TTC549 (cell line): ENCODE data around the gene CACNG7.
"Not testable (repeated sequence)": the region's sequence is repeated elsewhere in the genome, so short reads cannot be mapped to it uniquely, and the experiment has no call there.

Experiments
- FAIRE-seq: peaks from 2 replicates; lab custom pipeline; 2012; peaks lifted over from hg19 to GRCh38; lab: Jason Lieb, UNC

Gene CACNG7

DNA sequence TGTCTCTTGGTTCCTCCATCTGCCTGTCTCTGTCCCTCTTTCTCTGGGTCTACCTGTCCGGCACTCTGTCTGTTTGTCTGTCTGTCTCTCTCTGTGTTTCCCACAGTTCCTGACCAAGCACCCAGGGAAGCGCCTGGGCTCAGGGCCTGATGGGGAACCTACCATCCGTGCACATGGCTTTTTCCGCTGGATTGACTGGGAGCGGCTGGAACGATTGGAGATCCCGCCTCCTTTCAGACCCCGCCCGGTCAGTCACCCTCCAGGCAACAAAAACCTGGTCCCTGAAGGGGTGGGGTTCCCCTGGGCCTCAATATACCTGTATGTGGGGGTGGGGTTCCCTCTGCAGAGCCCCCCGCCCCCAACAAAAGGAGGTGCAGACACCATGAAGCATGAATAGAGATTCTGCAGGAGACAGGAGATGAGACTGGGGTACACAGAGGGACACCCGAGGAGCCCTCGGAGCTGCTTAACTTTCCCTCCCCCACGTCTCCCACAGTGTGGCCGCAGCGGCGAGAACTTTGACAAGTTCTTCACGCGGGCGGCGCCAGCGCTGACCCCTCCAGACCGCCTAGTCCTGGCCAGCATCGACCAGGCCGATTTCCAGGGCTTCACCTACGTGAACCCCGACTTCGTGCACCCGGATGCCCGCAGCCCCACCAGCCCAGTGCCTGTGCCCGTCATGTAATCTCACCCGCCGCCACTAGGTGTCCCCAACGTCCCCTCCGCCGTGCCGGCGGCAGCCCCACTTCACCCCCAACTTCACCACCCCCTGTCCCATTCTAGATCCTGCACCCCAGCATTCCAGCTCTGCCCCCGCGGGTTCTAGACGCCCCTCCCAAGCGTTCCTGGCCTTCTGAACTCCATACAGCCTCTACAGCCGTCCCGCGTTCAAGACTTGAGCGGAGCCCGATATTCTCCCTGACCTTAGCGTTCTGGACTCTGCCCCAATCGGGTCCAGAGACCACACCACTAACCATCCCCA, 2.6 kb upstream of the CACNG7 start:
- FAIRE-seq = no peak

DNA sequence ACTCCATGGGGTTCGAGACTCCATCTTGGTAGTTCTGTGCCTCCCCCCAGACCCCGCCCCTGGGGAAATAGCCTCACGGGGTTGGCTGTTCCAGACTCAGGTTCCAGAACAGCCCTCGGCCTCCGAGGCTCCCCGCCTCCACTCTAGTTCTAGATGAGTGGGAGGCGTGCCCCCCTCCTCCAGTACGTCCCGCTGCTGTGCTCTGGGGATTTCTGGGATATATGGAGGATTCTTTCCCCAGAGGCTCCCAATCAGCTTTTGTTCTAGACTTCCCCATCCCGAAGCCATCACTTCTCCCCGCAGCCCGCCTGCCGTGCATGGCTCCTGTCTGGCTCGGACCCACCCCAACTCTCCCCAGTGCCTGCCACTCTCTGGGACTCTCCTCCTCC, 1.9 kb upstream of the CACNG7 start:
- FAIRE-seq = no peak

DNA sequence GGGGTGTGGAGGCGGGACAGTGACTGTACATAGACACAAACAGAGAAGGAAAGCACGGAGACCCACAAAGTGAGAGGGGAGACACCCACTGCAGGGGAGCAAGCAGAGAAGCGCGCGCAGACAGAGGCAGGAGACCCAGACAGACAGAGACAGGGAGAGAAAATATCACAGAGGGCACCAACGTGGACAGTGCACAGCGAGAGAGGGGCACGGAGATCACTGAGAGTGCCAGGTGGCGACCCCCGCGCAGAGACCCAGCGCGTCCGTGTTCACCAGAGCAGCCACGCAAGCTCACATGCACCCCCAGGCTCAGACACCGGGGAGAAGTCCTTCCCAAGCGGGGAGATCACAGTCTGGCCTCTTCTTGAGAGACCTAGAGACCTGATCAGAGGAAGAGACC, 1.4 kb upstream of the CACNG7 start:
- no peak for FAIRE-seq

DNA sequence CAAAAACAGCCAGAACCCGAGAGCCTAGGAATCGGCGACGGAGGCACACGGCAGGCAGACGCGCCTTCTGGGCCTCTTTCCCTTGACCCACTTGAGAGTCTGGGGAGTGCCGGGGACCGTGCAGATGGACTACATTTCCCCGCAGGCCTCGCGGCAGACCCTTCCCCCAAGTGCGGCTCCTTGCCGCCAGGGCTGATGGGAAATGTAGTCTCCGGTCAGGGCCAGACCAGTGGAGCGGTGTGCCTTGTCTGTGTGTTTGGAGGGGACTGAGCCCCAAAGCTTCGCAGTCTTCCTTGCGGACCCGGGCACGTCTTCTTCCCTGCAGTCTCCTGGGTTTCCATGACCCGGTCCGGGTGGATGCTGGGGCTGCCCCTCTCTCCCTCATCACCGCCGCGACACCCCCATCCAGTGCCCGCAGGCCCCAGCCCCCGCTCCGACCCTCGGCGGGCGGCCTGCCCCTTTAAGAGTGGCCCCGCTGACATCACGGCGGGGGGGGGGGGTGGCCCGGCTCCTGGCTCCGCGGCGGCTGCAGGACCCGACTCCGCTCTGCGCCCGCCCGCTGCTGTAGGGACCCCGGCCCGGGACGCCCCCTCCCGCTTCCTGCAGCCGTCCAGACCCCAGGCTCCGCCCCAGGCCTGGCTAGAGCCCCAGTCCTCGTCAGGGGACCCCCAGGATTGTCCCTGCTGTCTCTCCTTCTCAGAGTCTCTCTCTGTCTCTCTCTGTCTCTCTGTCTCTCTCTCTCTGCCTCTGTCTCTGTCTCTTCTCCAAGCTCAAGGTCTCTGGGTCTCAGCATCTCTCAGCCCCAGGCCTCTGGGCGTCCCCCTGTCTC, 758 bp upstream of the CACNG7 start:
- no peak for FAIRE-seq

DNA sequence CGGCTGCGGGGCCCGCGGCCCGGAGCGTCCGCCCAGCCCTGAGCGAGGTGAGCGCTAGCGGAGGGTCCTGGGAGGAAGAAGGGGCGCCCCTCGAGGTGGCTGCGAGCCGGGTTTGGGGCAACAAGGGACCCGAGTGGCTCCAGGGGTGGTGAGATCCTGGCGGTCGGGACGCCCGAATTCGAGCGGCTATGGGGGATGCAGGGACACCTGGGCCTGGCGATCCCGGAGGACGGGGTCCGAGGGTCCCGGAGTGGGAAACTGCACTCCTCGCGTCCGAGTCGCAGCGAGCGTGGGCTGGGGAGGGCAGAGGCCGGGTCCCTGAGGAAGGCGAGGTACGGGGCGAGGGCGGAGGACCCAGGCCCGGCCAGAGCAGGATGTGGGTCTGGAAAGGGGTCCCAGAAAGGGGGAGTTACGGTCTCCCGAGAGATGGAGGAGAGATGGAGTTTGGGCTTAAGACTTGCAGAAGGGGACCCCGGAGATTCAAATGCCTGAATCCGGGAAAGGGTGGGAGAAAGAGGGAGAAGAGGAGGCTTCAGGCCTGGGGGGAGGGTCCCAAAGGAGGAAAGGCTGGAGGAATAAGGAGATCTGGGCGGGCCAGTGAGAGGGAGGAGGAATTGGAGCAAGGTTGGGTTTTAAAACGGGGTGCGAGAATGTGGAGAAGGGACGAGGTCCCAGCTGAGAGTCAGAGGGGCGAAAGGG, 542 bp downstream of the CACNG7 start:
- FAIRE-seq = no peak

DNA sequence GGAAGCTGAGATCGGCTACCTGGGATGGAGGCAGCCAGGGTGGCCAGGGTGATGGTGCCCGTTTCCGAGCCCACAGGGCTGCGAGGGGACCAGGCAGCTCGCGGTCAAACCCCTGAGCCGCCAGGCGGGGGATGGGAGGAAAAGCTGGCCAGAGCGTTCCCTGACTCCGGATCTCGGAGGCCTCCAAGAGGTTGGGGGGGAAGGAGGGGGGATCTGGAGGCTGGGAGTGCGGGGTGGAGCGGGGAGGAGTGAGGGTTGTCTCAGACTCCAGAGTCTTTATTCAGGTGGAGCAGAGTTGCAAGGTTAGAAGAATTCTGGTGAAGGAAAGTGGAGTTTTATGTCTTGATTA, 1.1 kb downstream of the CACNG7 start:
- no peak for FAIRE-seq

DNA sequence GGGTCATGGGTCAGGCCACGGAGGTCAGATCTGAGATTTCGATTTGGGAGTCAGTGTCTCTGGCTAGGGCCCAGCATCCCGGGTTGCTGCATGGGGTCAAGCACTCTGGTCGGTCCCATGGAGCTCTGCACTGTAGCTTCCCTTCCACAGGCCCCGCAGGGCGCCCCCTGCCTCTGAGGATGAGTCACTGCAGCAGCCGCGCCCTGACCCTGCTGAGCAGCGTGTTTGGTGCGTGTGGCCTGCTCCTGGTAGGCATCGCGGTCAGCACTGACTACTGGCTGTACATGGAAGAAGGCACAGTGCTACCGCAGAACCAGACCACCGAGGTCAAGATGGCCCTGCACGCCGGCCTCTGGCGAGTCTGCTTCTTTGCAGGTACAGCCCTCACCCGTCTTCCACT, 3.6 kb downstream of the CACNG7 start:
- FAIRE-seq = no peak

DNA sequence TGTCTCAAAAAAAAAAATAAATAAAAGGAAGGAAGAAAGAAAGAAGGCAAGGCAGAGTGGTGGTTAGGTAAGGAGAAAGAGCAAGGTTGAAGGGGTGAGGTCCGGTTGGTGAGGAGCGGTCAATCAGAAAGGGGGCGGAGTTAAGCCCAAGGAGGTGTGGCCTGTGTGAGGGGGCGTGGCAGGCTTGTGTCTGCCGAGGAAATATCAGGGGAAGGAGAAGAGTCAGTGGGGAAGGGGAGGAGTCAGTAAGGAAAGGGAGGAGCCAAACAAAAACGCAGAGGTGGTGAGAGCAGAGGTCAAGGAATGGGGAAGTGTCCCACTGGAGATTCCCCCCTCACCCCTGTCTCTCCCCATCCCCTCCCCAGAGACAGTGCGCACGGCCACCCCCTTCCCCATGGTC, 5.9 kb downstream of the CACNG7 start:
- FAIRE-seq = no peak

DNA sequence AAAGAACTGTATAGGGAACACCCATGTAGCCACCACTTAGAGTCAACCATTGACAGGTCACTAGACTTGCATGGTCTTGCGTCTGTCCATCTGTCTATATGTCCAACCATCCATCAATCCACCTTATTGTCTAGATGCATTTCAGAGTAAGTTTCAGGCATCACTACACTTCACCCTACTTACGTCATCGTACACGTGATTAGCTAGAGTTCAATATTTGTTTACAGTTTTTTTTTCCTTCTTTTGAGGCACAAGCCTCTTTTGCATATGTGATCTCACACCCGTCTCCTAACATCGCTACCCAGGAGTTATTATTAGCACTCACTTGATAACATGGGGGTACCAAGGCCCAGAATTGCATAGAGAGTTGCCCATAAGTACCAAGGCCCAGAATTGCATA, 6.9 kb downstream of the CACNG7 start:
- no peak for FAIRE-seq

DNA sequence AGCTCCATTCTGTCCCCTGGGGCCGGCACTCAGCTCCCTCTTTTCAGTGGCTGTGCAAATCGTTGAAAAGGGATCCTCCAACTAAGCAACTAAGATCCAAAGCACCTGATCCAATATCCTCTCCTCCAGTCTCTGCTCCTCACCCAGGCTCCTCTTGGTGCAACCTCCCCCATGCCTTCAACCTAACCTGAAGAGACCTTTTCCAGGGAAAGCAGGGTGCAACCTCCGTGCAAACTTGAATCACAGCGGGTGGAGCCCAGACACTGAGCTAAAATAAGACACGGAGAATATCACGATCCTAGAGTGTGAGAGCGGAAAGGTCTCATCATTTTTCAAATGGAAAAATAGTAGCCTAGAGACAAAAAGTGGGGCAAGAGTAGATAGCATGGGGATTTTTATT, 8.3 kb downstream of the CACNG7 start:
- FAIRE-seq = no peak

DNA sequence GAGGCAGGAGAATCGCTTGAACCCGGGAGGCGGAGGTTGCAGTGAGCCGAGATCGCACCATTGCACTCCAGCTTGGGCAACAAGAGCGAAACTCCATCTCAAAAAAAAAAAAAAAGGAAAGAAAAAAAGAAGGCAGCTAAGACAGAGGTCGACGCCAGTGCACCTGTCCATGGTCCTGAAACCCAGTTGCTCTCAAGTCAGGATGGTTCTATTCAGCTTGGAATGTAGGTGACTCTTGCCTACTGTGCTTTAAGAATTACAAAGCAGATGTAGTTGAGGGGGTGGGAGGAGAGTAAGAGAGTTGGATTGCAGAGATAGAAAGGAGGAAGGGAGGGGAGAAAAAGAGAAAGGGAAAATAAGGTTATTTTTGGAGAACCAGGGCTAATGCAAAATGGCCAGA, 18.7 kb downstream of the CACNG7 start:
- no peak for FAIRE-seq

DNA sequence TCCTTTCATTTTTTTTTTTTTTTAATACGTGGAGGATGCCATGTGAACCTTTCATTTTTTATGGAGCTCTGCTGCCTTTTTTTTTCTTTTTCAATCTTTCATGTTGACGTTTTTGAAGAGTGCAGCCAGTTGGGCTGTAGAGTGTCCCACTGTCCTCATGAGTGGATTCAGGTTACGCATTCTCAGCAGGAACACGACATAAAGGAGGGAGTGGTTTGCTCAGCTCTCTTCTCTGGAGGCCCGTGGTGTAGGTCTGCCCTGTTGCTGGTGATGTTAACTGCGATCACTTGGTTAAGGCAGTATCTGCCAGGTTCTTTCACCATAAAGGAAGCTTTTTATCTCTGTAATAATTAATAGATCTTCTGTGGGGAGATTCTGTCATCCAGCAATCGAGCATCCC, 27.0 kb downstream of the CACNG7 start:
- no peak for FAIRE-seq

DNA sequence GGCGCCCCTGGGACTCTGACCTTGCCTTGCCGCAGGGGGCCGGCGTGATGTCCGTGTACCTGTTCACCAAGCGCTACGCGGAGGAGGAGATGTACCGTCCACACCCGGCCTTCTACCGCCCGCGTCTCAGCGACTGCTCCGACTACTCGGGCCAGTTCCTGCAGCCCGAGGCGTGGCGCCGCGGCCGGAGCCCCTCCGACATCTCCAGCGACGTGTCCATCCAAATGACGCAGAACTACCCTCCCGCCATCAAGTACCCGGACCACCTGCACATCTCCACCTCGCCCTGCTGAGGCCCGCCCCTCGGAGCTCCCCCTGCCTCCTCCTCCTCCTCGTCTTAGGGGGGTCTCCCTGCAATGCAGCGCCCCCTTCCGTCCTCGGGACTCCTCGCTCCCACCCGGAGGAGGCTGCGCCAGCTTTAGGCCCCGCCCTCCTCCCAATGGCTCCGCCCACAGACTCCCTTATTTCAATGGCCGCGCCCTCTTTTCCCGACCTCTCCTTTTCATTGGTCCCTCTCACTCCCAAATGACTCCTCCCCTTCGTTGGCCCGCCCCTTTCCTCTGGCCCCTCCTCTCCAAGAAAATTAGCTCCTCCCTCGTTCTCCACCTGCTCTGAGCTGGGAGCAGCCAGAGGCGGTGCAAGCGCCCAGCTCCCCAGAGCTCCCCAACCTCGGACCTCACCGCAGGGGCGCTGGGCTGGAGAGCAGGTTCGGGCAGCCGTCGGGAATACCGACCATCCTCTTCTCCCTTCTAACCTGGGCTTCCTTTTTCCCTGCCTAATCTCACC, 33.1 kb downstream of the CACNG7 start:
- no peak for FAIRE-seq

DNA sequence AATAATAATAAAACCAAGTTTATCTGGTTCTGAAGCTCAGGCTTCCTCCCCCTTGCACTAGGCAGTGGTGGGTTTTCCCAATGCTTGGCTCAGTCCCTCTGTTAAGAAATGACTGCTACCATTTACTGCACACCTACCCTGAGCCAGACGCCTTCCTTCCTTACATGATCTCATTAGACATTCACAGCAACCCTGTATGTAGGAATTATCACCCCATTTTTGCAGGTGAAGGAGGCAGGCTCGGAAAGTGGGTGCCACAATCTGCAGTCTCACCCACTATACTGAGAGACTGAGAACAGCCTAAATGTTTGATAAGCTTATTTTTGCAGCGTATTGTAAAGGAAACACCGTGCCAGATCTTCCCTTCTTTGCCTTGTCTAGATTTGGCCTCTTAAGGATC, 35.3 kb downstream of the CACNG7 start:
- FAIRE-seq = no peak

DNA sequence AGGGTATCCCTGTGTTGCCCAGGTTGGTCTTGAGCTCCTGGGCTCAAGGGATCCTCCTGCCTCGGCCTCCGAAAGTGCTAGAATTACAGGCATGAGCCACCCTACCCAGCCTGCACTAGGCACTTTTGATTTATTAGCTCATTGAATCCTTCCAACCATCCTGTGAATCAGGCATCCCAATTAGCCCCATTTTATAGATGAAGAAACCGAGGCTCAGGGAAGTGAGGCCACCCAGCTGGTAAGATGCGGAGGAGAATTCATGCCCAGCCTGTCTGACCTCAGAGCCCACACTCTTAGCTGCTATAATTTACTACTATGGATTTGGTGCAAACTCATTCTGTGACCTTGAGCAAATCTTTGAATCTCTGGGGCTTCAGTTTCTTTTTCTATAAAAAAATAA, 35.9 kb downstream of the CACNG7 start:
- no peak for FAIRE-seq

DNA sequence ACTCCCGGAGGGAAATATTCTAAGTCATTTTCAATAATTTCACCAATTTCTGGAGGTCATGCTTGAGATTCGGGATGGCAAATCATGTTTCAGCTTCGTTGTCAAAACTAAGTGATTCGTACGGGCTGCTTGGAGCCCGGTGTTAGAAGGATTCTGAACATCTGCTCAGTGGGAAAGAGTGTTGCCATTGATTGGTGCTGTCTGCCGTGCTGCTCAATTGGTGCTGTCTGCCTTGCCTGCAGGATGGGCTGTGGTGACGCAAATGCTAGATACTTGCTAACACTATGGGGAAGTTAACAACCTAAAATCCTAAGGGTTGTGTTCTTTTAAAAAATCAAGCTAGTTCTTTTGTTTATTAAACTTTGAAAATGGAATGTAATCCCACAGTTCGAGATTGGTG, 36.4 kb downstream of the CACNG7 start:
- FAIRE-seq = peak; percentile 92

DNA sequence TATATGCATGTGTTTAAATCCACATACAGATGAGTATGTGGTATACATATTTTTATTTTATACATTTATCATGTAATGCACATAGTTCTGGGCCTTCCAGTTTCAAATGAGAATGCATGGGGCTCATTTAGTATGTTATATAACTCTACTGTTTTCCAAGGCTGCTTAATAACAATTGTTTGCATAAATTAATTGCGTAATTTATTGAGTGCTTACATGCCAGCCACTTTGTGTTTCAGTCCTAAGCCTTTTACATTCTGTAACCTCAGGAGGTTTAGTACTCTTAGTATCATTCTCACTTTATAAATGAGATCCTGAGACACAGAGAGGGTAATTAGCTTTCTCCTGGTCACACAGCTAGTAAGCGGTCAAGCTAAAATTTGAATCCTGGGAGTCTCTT, 36.9 kb downstream of the CACNG7 start:
- FAIRE-seq = no peak

DNA sequence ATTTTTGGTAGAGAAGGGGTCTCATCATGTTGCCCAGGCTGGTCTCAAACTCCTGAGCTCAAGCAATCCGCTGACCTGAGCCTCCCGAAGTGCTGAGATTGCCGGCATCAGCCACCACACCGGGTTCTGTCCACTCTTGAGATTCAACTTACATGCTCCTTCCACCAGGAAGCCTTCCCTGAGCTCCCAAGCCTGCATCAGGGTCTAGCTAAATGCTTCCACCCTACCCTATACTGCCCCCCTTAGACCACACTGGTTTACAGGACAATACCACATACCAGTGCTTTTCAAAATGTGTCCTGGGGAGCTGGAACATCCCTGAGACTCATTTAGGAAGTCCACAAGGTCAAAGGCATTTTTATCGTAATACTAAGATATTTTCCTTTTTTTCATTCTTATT, 38.5 kb downstream of the CACNG7 start:
- FAIRE-seq = peak; percentile 9

DNA sequence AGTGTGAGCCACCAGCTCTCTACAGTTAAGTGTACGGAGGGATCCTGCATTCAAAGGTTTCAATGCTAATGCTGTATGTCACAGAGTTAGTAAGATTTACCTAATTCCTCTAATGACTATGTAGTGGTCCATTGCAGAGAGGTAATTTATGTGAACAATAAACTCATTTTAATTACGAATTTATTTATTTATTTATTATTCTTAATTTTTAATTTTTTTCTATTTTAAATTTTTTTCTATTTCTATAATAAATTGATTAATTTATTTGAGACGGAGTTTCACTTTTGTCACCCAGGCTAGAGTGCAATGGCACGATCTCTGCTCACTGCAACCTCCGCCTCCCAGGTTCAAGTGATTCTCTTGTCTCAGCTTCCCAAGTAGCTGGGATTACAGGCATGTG, 39.5 kb downstream of the CACNG7 start:
- not testable (repeated sequence) for FAIRE-seq

DNA sequence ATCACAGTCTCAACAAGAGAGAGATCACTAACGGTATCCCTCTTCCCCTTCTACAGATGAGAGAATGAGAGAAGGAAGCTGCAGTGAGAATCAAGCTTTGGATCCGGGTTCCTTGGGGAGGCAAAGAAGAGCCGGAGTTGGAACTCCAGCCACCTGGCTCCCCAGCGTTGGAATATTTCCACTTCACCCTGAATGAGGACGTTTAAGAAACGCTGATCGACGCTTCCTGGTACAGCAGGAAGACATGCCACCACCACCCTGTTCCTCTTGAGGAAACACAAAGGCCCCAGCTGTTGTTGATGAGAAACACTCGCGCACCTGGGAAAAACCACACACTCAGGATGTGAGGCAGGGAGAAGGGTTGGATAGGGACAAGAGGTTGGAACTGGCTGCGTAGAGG, 42.4 kb downstream of the CACNG7 start:
- FAIRE-seq = no peak

DNA sequence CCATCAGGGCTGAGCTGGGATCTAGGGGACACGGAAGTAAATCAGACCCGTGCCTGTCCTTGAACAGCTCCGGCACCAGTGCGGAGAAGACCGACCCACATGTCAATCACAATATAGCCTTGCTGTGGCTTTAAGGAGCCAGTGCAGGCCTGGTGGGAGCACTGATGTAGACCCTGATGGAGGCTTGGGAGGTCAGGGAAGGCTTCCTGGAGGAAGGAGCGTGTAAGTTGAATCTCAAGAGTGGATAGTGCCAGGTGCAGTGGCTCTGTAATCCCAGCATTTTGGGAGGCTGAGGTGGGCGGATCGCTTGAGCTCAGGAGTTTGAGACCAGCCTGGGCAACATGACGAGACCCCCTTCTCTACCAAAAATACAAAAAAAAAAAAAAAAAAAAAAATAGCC, 42.9 kb downstream of the CACNG7 start:
- FAIRE-seq = no peak

DNA sequence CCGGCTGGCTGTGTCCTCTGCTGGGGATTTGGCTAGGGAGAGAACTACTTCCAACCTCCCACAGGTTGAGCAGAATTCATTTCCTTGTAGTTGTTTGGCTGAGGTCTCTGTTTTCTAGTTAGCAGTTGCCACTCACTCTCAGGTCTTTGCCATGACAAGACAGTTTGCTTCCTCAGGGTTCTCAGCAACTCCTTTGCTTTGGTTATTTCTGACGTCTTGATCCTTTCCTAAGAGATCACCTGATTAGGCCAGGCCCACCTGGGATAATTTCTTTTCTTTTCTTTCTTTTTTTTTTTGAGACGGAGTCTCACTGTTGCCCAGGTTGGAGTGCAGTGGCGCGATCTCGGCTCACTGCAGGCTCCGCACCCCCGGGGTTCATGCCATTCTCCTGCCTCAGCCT, 44.3 kb downstream of the CACNG7 start:
- no peak for FAIRE-seq
